ENCODE results near the gene PRICKLE2.

GRCh38 chr3:64237083-64237482 is 11.8 kb upstream of the PRICKLE2 start:
- no peak for TF ChIP-seq CTCF (IDR thresholded peaks at IDR 0.05; ENCODE audit: low read length)
- TF ChIP-seq EZH2 (optimal IDR thresholded peaks at IDR 0.05; ENCODE audit: low read depth, low read length), result no peak

All from MM.1S (cell line).